ENCODE results near the gene EHHADH.
A peak's percentile ranks its signal among the peaks of the same experiment; 100 is the strongest.

Gene EHHADH

GRCh38 chr3:185270956-185271332 is 17.1 kb upstream of the EHHADH start:
- H3K4me1 Mint-ChIP-seq = no peaks in the 10 kb centered on the region
- no peaks in the 10 kb centered on the region for H3K9me3 Mint-ChIP-seq
- no peak overlapping the region for H3K27ac Mint-ChIP-seq
- no peak for TF ChIP-seq CTCF (IDR thresholded peaks at IDR 0.05; ENCODE audit: unreplicated experiment in 3 of 3)
- no peak overlapping the region for H3K4me3 Mint-ChIP-seq
- peaks cover 15% of the 10 kb centered on the region for H3K27me3 Mint-ChIP-seq (ENCODE audit: low read depth)
- H3K36me3 Mint-ChIP-seq (ENCODE audit: low read depth) = no peaks in the 10 kb centered on the region

- Mint-ChIP-seq H3K27ac (no peak overlapping the region), H3K27me3 (ENCODE audit: low read depth) (peaks cover 15% of the 10 kb centered on the region), H3K36me3 (ENCODE audit: low read depth) (no peaks in the 10 kb centered on the region), H3K4me3 (no peak overlapping the region), H3K4me1 (no peaks in the 10 kb centered on the region), H3K9me3 (no peaks in the 10 kb centered on the region)
- TF ChIP-seq CTCF (IDR thresholded peaks at IDR 0.05; ENCODE audit: unreplicated experiment in 3 of 3) = peak in 1 of 3 experiments; percentile 30
These were observed 16.6 kb upstream of the EHHADH start for GRCh38 chr3:185270262-185270955.

GRCh38 chr3:185268194-185268962 is 14.5 kb upstream of the EHHADH start:
- H3K36me3 Mint-ChIP-seq (ENCODE audit: low read depth) = no peaks in the 10 kb centered on the region
- no peak overlapping the region for H3K27ac Mint-ChIP-seq
- no peaks in the 10 kb centered on the region for H3K4me1 Mint-ChIP-seq
- no peak for TF ChIP-seq CTCF (IDR thresholded peaks at IDR 0.05; ENCODE audit: unreplicated experiment in 3 of 3)
- H3K27me3 Mint-ChIP-seq (ENCODE audit: low read depth) = peaks cover 15% of the 10 kb centered on the region
- no peak overlapping the region for H3K4me3 Mint-ChIP-seq
- H3K9me3 Mint-ChIP-seq = no peaks in the 10 kb centered on the region

- no peaks in the 10 kb centered on the region for H3K9me3 Mint-ChIP-seq
- no peak for TF ChIP-seq CTCF (IDR thresholded peaks at IDR 0.05; ENCODE audit: unreplicated experiment in 3 of 3)
- H3K4me1 Mint-ChIP-seq = no peaks in the 10 kb centered on the region
- no peak overlapping the region for H3K4me3 Mint-ChIP-seq
- peaks cover 12% of the 10 kb centered on the region for H3K27me3 Mint-ChIP-seq (ENCODE audit: low read depth)
- no peak overlapping the region for H3K27ac Mint-ChIP-seq
- H3K36me3 Mint-ChIP-seq (ENCODE audit: low read depth) = no peaks in the 10 kb centered on the region
These were observed 13.3 kb upstream of the EHHADH start for GRCh38 chr3:185267193-185267592.

- no peak overlapping the region for H3K27ac Mint-ChIP-seq
- H3K36me3 Mint-ChIP-seq (ENCODE audit: low read depth) = no peaks in the 10 kb centered on the region
- H3K4me1 Mint-ChIP-seq = no peaks in the 10 kb centered on the region
- no peak overlapping the region for H3K4me3 Mint-ChIP-seq
- peaks cover 5% of the 10 kb centered on the region for H3K27me3 Mint-ChIP-seq (ENCODE audit: low read depth)
- no peak for TF ChIP-seq CTCF (IDR thresholded peaks at IDR 0.05; ENCODE audit: unreplicated experiment in 3 of 3)
- peaks cover 2% of the 10 kb centered on the region for H3K9me3 Mint-ChIP-seq
These were observed 11.2 kb upstream of the EHHADH start for GRCh38 chr3:185264849-185265553.

Measured in nephron (organoid).